ENCODE results near the gene C4orf51.
"Not testable (repeated sequence)": the region's sequence is repeated elsewhere in the genome, so short reads cannot be mapped to it uniquely, and the experiment has no call there.

The C4orf51 gene

DNA sequence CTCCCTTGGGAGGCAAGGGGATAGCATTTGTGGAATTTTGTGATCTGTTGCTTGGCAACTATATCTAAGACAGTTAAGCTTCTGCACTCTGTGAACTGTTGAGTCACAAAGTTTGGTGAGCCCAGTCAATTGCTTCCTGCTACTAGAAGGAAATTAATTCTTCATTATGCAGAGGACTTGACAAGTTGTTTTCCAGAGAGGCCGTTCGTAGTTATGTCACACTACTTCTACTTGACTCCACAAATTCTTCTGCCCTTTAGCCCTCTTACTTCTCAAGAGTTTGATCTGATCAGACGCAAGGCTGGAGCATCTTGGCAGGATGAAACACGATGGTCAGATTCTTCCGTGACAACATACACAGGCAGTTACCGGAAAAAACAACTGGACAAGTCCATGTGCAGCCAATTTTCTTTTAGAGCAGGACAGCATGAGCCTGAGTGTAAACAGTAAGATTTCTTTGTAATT lies at the start of gene C4orf51:
Gene C4orf51 (plus strand): TSS at position 156 of the 465 bp plus-strand sequence. CDS start 58 bp downstream, at position 214.
- DNase-seq: no peak

DNA sequence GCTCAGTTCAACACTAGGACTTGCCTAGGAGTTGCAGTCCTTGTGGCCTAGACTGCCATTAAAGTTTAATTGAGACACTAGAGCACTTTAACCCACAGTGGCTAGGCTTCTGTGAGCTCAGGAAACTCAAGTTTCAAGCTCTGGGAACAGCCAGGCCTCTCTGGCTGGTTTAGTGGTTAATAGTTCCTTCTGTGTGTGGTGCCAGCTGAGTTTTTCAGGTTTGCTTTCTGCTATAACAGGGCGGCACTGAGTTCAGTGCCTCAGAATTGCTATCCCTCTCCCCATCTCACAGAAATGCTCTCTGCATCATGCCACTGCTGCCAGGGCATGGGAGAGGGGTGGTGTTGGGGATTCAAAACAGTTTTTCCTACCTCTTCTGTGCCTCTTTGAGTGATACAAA lies 44.8 kb upstream of the C4orf51 start:
- DNase-seq: no peak

DNA sequence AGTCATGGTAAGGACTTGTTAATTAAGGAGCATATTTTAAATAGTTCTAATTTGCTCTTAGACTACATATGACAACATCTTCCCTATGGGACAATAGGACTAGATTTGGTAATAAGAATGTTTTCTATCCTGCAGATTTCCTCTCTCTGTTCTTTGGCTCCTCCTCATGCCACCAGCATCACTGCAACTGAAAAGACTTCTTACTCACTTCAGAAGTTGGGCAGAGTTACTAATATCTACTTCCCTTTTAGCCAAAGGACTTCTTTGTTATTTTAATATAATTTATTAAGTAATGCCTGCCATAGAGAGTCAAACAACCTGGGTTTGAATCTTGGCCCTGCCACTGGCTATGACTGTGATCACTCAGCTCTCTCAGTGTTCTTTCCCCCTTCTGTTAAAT lies 44.3 kb upstream of the C4orf51 start:
- DNase-seq: no peak

DNA sequence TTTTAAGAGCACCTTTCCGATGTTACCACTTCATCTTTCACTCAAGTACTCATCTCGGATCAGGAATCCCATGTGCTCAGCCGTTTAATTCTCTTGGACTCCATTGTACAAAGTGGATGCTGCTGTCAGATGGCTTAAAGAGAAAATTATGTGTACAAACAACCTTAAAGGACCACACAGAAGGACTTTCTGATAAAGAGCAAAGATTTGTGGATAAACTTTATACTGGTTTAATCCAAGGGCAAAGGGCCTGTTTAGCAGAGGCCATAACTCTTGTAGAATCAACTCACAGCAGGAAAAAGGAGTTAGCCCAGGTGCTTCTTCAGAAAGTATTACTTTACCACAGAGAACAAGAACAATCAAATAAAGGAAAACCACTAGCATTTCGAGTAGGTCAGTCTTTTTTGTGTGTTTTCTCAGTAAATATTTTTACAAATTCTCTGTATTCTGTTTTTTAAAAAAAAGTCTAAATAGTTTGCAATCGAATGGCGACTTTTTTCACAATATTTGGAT lies 40.7 kb upstream of the C4orf51 start:
- DNase-seq: no peak

DNA sequence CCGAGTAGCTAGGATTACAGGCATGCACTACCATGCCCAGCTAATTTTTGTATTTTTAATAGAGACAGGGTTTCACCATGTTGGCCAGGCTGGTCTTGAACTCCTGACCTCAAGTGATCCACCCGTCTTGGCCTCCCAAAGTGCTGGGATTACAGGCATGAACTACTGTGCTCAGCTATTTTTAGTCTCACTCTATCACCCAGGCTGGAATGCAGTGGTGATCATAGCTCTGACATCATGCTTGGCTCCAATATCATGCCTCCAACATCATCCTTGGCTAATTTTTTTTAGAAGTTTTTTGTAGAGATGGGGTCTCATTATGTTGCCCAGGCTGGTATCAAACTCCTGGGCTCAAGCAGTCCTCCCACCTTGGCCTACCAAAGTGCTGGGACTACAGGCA lies 39.7 kb upstream of the C4orf51 start:
- DNase-seq: not testable (repeated sequence)

DNA sequence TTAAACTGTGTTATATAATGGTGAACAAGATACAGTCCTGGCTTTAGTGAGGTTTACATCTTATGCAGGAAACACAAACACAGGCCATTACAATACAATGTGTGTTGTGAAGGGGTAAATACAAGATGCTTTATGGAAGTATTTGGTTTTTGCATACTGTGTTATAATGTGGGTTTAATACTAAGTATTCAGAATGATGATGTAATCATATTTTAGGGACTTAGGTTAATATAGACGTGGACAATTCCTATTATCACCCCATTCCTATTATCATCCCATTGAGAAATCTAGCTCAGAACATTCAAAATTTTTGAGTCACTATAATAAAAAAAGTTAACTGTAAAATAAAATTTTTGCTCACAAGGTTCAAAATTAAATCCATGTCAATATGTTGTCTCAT lies 36.7 kb upstream of the C4orf51 start:
- no peak for DNase-seq

DNA sequence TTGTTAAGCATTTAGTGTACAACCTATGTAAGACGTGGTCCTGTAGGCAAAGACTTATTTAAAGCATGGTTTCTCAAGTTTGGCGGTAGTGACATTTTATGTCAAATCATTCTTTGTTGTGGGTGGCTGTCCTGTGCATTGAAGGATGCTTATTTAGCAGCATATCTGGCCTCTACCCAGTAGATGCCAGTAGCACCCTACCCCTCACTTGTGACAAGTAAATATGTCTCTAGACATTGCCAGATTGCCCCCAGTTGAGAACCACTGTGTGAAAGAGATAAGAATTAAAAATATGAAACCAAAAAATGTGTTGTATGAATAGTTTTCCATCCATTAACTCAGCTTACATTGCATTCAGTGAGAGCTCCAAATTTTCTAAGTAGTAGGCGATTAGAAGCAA lies 35.2 kb upstream of the C4orf51 start:
- no peak for DNase-seq

DNA sequence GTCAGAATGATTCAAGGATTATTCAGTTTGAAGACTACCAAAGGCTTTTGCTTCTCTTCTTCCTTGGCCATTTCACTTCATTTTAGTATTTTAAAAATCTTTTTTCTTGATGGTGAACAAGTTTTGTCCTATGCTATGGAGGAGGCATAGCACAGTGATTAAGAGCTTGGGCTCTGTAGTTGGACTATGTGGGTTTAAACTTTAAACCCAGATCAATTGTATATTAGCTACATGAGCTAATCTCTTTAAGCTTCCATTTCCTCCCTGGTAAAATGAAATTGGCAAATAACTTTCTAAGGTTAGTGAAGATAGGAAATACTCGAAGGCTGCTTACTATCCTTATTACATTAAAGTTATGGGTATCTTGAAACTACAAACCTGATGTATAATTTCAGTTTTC lies 23.8 kb upstream of the C4orf51 start:
- DNase-seq: no peak

DNA sequence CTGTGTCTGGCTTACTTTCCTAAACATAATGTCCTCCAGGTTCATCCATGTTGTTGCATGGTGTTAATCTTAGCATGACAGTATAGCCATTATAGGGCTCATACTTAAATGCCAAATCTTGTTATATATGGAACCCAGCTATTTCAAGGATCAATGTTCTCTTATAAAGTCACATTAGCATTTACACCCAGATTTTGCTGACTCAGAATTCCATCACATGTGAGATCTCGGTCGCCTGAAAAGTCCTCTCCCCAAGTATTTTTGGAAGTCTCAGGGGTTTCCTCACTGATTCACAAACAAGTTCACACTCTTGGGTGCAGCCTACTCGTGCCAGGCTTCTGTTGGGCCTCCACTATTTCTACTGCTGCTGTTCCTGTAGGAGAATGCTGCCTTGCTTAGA lies 19.9 kb upstream of the C4orf51 start:
- DNase-seq: no peak

DNA sequence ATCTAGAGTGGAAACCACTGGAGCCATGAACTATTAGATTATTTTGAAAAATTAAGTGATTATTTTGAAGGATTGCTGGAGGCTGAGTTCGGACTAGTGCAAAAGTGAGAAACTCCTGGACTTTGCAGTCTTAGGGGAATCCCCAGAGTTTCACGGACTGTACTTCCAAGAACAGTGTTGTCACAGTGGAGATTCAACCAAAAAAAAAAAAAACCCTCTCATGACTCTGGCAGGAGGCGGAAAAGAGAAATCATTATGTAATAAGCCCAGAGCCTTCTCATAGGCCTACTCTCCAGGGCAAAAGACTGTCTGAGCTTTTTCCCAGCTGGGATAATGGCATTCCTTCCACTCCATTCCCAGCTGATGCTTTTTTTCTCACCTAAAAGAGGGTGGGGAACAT lies 16.8 kb upstream of the C4orf51 start:
- DNase-seq: no peak

DNA sequence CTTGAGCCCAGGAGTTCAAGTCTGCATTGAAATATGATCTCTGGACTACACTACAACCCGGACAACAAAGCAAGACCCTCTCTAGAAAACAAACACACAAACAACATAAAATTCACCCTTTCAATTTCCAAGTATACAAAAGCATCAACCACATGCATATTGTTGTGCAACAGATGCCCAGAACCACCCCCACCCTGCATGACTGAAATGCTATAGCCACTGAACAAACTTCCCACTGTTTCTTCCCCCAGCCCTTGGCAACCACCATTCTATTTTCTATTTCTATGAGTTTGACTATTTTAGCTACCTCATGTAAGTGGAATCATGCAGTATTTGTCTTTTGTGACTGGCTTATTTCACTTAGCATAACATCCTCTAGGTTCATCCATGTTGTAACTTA lies 14.2 kb upstream of the C4orf51 start:
- no peak for DNase-seq

DNA sequence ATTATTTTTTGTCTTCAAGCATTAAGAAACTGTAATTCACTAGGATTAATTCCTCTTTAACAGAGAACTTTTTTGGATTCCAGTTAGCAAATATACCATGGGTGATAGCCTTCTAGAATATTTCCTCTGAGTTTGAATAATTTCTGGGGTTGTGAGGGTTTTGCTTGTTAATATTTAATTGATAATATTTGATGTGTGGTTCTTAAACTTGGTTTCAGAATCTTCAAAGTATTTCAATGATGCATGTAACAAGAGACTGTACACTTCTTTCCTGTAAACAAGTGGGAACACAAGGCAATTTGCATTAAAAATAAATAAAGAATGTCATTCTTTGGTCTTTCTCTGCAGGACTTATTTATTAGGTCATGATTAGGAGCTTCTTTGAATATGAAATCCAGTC lies 9.5 kb upstream of the C4orf51 start:
- DNase-seq: no peak

DNA sequence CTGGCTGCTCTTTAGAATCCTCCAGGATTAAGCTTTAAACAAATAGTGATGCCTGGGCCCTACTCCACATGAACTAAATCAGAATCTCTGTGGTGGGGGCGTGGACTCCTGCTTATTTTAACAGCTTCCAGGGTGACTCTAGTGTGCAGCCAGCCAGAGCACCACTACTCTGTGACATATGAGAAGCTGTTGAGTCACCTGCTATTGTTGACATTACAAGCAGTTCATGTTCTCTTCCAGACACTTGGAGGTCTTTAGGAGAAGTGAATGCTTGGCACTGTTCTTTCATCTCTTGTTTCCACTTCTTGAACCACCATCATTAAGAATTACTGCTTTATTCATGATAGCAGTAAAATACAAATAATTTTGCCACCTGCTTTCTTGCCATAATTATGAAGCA lies 426 bp upstream of the C4orf51 start:
- no peak for DNase-seq

DNA sequence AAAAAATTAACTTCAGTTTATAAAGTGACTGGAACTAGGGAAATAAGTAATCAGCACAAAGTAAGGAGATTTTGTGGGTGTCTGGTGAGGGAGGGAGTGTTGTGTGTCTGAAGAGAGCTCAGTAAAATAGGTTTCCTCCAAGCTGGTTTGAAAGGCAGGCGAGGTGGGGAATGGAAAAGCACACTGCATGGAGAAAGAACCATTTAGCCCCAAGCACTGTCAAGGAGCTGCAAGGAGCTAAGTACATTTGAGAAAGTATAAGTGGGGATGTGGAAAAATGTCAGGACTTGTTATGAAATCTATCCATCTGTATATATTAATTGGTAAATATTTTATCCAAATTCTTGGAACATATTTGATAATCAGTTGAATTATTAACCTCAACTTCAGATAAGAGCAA lies 956 bp downstream of the C4orf51 start:
- no peak for DNase-seq

DNA sequence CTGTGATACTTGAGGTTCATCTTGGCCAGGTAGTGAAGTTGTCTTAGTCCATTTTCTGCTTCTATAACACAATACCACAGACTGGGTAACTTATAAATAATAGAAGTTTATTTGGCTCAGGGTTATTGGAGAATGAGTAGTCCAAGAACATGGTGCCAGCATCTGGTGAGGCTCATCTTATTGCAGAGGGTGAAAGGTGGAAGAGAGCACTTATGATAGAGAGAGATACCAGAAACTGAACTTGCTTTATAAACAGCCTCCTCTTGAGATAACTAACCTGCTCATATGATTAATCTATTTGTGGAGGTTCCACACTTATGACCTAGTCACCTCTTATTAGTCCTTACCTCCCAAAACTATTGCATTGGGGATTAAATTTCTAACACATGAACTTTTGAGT lies 1.6 kb downstream of the C4orf51 start:
- DNase-seq: no peak

DNA sequence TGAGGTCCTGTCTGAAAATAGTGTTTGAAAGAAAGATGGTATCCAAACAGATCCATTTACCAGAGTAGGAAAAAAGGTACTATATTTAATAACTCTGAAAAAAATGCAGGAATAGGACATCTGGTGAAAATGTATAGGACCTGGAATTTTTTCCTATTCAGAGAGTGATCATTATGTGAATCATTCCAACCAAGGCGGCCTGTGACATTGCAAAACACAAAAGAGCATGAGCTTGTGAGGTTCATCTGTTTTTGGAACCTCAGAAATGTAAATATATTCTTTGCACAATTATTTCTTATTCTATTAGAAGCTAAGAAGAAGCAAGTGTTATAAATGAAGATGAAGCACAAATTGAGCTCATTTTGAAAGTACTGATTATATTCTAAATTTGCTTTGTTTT lies 2.0 kb downstream of the C4orf51 start:
- no peak for DNase-seq

DNA sequence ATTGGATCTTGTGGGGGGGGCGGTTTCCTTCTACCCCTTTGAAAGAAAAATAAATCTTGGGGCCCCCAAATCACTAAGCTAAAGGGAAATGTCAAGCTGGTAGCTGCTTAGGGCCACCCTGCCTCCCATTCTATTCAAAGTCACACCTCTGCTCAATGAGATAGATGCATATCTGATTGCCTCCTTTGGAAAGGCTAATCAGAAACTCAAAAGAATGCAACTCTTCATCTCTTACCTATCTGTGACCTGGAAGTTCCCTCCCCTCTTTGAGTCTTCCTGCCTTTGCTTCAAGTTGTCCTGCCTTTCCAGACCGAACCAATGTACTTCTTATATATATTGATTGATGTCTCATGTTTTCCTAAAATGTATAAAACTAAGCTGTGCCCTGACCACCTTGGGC lies 7.0 kb downstream of the C4orf51 start:
- DNase-seq: no peak

DNA sequence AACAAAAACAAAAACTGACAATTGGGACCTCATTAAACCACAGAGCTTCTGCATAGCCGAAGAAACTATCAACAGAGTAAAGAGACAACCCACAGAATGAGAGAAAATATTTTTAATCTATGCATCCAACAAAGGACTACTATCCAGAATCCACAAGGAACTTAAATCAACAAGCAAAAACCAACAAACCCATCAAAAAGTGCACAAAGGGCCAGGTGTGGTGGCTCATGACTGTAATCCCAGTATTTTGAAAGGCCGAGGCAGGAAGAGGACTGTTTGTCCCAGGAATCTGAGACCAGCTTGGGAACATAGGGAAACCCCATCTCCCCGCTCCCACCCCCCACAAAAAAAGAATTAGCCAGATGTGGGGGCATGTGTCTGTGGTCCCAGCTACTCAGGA lies 10.7 kb downstream of the C4orf51 start:
- no peak for DNase-seq

DNA sequence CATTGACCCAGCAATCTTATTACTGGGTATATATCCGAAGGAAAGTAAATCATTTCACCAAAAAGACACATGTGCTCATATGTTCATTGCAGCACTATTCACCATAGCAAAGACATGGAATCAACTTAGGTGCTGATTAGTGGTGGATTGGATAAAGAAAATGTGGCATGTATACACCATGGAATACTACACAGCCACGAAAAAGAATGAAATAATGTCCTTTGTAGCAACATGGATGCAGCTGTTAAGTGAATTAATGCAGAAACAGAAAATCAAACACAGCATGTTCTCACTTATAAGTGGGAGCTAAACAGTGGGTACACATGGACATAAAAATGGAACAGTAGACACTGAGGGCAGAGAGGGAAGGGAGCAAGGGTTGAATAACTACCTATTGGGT lies 11.5 kb downstream of the C4orf51 start:
- not testable (repeated sequence) for DNase-seq

DNA sequence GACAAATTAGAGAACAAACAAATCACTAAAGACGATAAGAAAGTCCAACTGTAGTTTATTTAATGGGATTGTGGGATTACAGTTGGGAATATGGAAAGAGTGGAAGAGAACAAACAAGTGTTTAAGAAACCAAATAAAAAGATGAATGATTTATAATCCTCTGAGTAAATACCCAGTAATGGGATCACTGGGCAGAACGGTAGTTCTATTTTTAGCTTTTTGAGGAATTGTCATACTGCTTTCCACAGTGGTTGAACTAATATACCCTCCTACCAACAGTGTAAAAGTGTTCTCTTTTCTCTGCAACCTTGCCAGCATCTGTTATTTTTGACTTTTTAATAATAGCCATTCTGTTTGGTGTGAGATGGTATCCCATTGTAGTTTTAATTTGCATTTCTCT lies 15.0 kb downstream of the C4orf51 start:
- no peak for DNase-seq

DNA sequence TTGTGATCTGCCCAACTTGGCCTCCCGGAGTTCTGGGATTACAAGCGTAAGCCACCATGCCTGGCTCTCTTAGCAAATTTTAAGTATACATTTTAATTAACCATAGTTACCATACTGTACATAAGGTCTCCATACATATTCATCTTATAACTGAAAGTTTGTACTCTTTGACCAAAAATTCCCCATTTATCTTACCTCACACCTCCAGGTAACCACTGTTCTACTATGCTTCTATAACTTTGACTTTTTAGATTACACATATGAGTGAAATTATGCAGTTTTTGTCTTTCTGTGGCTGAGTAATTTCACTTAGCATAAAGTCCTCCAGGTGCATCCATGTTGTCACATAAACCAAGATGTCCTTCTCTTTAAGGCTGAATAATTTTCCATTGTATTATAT lies 17.4 kb downstream of the C4orf51 start:
- no peak for DNase-seq

DNA sequence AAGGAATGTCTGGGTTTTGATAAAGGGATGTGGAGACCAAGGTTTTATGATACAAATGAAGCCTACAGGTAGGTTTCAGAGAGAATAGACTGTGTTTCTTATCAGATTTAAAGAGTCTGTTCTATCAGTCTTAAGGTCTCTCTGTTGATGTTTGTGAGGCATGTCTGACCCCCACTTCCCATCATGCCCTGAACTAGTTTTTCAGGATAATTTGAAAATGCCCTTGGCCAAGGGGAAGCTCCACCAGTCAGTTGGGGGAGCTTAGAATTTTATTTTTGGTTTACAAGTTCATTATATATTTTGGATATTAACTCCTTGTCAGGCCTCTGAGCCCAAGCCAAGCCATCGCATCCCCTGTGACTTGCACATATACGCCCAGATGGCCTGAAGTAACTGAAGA lies 18.6 kb downstream of the C4orf51 start:
- no peak for DNase-seq

DNA sequence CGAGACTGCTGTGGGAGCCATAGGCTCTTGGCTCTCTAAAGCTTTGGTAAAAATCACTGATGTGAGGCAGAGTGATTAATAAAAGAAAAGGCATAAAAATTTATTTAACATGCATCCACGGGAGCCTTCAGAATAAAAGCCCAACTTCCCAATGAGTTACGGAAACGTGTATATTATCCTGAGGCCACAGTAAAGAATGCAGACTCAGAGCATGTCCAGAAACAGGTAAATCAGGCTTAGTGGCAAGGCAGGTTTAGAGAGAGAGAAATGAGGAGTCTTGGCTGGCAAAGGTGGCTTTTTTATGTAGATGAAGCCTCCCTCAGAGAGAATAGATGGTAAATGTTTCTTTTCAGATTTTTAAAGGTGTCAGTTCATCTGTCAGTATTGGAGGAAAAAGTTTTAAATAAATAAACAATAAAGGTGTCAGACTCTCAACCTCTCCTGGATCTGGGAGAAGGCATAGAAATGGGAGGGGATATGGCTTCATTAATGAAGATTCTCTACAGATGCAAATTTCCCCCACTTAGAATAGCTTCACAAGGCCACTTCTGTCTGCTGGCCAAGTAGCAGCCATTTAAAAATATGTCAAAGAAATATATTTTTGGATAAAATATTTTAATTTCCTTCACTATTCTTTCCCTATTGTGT lies 24.0 kb downstream of the C4orf51 start:
- DNase-seq: no peak

DNA sequence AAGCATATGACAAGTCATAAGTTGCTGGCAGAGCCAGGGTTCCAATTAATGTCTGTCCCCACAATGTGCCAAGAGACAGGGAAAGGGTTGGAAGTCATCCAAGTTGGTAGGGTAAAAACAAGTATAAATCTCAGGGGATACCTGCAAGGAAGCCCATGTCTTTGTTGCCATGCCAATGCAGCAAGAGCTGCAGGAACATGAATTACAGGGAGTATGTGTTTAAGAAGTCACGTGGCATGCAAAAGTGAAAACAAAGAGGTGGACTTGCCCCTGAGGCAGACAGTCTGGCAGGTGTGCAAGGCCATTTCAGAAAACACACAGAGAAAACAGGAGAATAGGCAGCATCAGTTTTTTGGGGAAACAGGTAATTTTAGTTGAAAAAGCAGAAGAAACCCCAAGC lies 29.4 kb downstream of the C4orf51 start:
- DNase-seq: no peak

DNA sequence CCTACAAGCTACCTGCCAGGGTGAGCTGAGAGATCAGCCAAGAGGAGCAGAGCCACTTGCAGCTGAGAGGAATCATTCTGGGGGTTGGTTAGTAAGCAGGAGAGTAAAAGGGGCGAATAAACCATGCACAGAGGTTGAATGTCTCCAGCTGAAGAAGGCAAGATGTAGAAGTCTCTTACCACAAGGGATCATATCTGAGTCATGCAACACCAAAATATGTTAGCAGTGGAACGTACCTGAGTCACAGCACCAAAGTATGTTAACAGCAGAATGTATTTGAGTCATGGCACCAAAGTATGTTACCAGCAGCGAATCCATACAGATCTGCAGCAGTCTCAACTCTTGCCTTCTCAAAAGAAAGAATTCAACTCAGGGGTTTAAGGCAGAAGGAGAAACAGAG lies 29.9 kb downstream of the C4orf51 start:
- no peak for DNase-seq

All from activated CD8-positive, alpha-beta memory T cell treated with anti-CD3 and anti-CD28 coated beads, Interleukin-2, amount 50 U/mL, for 4 hours (primary cell).